Heart left ventricle (tissue), 16 donors: ENCODE measurements around the gene SCLT1. TPM values are rescaled to one million over a fixed set of nuclear protein-coding genes. Genes with fewer than 3 reads are reported as not detected.

Experiments used
- ATAC-seq, 4 donors: fragments of 200-7000 bp; cut with Tn5 transposase; one replicate each; pipeline ENCODE4 v1.9.1; 2020 to 2022; ENCODE audit warnings: moderate library complexity in 4 of 4, mild to moderate bottlenecking in 3 of 4, moderate number of reproducible peaks in 1 of 4
- DNase-seq, 5 donors: peaks; one replicate each; pipeline ENCODE4 v3.0.0-alpha.2; 2020
- H3K27ac ChIP-seq, 12 donors: fragments of 200-600 bp; sonication (generic) in 4 of 12; one replicate each; pipeline versions ENCODE4 v1.5.0 to v1.8.0; 2016 to 2022; ENCODE audit warnings: mild to moderate bottlenecking in 2 of 12
- H3K27me3 ChIP-seq, 9 donors: fragments of 200-600 bp; sonication (generic) in 2 of 9; one replicate each; pipeline versions ENCODE4 v1.5.1 to v1.8.0; 2016 to 2022; ENCODE audit warnings: mild to moderate bottlenecking in 3 of 9
- H3K36me3 ChIP-seq, 9 donors: fragments of 200-600 bp; sonication (generic) in 2 of 9; one replicate each; pipeline versions ENCODE4 v1.5.0 to v1.8.0; 2018 to 2022; ENCODE audit warnings: mild to moderate bottlenecking in 2 of 9
- H3K4me1 ChIP-seq, 12 donors: fragments of 200-600 bp; sonication (generic) in 4 of 12; one replicate each; pipeline versions ENCODE4 v1.5.0 to v1.8.0; 2016 to 2022; ENCODE audit warnings: mild to moderate bottlenecking in 3 of 12
- H3K4me3 ChIP-seq, 12 donors: fragments of 200-600 bp; sonication (generic) in 4 of 12; one replicate each; pipeline versions ENCODE4 v1.5.0 to v1.8.0; 2017 to 2022; ENCODE audit warnings: mild to moderate bottlenecking in 9 of 12, moderate library complexity in 4 of 12
- H3K9me3 ChIP-seq, 12 donors: fragments of 200-600 bp; sonication (generic) in 4 of 12; one replicate each; pipeline versions ENCODE4 v1.5.0 to v1.8.0; 2016 to 2022; ENCODE audit warnings: mild to moderate bottlenecking in 1 of 12
- POLR2A ChIP-seq, 2 donors: fragments of 450-650 bp; IDR thresholded peaks; one replicate each; pipeline ENCODE4 v1.6.1; 2017; ENCODE audit warnings: antibody characterized with exemption in 2 of 2, mild to moderate bottlenecking in 2 of 2, moderate library complexity in 2 of 2
- WGBS, 4 donors: extraction: QIAGEN DNeasy Blood & Tissue Kit in 2 of 4; methylation state at CpG; one replicate each; pipeline versions ENCODE4 v1.1.5 to v1.1.7; 2013 to 2018; 5-methylcytosine and 5-hydroxymethylcytosine counted together
- intact Hi-C, 10 donors: fragments of 100-400 bp; cut with DNase I; formaldehyde crosslinking; loops; one replicate each; pipeline versions ENCODE4 v1.11.1 to v1.14.2; 2022
- polyA plus RNA-seq, 2 donors: library from polyadenylated mRNA; stranded (reverse); fragments of 200-250 nt; gene quantifications; one replicate each; pipeline ENCODE4 v1.2.3, GENCODE V29; 2013
- total RNA-seq, 9 donors: library from RNA; depleted of rRNA in 2 of 9; stranded (reverse); fragments of >200 nt in 2 of 9; fragmentation: NEBNext Ultra II Directional in 3 of 9; extraction: Animal tissue kit (Norgen Biotek cat#: 25700) in 3 of 9; gene quantifications; one replicate each; pipeline versions ENCODE4 v1.1.0 to v1.2.4, GENCODE V29; 2016 to 2023
- TF ChIP-seq, protein P1 (sequence below), 12 donors: fragments of 200-600 bp; sonication (generic) in 4 of 12; IDR thresholded peaks; one replicate each; pipeline versions ENCODE4 v1.5.0 to v1.8.0; 2018 to 2022; ENCODE audit warnings: antibody characterized with exemption in 12 of 12, mild to moderate bottlenecking in 5 of 12
- donor health status: ischemic (EF 13 %, LVEDD 7.1; RV severe dilation, severe dysfunction).
- donor health status: healthy with polysubstance abuse.
- donor health status: DM: no; HTN: yes; CAD: no.
- donor health status: DM: no; HTN: no; CAD: no.
- donor health status: ischemic (EF 25% LVEDD 6.9; RV normal size, moderate dysfunction).
- donor health status: ischemic (EF 25% LVEDD 5.7; RV mildly dilated, moderate dysfunction).
- donor health status: healthy.
- donor health status: DM: yes; HTN: yes; CAD: no.
- donor health status: ischemic (EF 35%, LVEDD 5.7; RV mildly dilated, moderate dysfunction).
- donor health status: nonischemic (EF 11% LVEDD 7.7; RV severe dilation, severe dysfunction).
- donor health status: DM: yes; HTN: yes; CAD: no.
- donor health status: PGD.
- donor health status: ischemic (EF 29% LVEDD 5.4; RV normal size, mild dysfunction).
- donor health status: nonischemic (EF 23%, LVEDD 6.1; RV moderate dilation, normal function).

Gene SCLT1
- total and polyA plus RNA-seq, 11 donors = 3.4 to 13.7 (median 10.1) TPM

DNA sequence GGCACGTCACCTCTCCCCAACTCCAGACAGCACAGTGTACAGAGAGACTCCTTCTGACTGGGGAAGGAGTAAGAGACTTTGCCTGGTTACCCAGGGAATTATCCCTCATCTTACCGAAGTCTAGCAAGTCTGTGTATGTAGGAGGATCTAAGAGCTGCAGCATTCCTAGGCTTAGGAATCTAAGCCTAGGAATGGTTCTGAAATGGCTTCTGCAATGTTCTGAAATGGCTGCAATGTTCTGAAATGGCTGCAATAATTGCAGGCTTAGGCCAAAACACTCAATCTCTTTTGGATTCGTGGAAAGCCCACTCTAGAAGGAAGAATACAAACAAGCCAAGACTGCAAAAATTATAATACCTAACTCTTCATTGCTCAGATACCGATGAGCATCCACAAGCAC is 106.4 kb downstream of the SCLT1 start:
- Histone ChIP-seq H3K9me3 (peaks cover 0 to 20% (median 0%) of the 10 kb centered on the region in 12 donors), H3K36me3 (peaks cover 0 to 28% (median 6%) of the 10 kb centered on the region in 9 donors), H3K27ac (no peak overlapping the region), H3K4me1 (no peaks in the 10 kb centered on the region), H3K4me3 (no peak overlapping the region), H3K27me3 (no peaks in the 10 kb centered on the region)
- DNase-seq = no peak
- TF ChIP-seq, protein P1, sequence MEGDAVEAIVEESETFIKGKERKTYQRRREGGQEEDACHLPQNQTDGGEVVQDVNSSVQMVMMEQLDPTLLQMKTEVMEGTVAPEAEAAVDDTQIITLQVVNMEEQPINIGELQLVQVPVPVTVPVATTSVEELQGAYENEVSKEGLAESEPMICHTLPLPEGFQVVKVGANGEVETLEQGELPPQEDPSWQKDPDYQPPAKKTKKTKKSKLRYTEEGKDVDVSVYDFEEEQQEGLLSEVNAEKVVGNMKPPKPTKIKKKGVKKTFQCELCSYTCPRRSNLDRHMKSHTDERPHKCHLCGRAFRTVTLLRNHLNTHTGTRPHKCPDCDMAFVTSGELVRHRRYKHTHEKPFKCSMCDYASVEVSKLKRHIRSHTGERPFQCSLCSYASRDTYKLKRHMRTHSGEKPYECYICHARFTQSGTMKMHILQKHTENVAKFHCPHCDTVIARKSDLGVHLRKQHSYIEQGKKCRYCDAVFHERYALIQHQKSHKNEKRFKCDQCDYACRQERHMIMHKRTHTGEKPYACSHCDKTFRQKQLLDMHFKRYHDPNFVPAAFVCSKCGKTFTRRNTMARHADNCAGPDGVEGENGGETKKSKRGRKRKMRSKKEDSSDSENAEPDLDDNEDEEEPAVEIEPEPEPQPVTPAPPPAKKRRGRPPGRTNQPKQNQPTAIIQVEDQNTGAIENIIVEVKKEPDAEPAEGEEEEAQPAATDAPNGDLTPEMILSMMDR (IDR thresholded peaks at IDR 0.05) = no peak
- TF ChIP-seq POLR2A (IDR thresholded peaks at IDR 0.05) = no peak
- 95 to 97% (median 96%) methylated on average over 4 of the region's 4 CpGs for WGBS, 4 donors
- ATAC-seq = no peak
- intact Hi-C loops = no loop called here

DNA sequence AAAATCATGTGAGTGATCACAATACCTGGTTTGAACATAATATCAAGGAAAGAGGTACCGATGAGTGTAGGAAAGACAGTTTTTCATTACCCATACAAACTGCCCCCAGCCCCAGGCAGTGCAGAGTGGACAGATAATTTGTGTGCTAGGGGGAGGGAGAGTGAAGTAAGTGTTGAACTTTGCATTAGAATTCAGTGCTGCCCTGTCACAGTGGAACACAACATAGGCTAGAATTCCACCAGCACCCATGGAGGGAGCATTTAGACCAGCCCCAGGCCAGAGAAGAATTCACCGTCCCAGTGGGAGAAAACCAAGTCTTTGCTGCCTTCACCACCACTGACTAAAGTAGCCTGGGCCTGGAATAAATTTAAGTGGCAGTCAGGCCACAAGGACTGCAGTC is 107.3 kb downstream of the SCLT1 start:
- ATAC-seq = no peak
- Histone ChIP-seq H3K4me1 (no peaks in the 10 kb centered on the region), H3K36me3 (peaks cover 0 to 28% (median 6%) of the 10 kb centered on the region in 9 donors), H3K9me3 (peaks cover 0 to 18% (median 0%) of the 10 kb centered on the region in 12 donors), H3K27ac (no peak overlapping the region), H3K4me3 (no peak overlapping the region), H3K27me3 (no peaks in the 10 kb centered on the region)
- no peak for TF ChIP-seq POLR2A (IDR thresholded peaks at IDR 0.05)
- TF ChIP-seq, protein P1 (IDR thresholded peaks at IDR 0.05) = no peak
- intact Hi-C loops = no loop called here
- no peak for DNase-seq
- 98 to 100% (median 100%) methylated on average over 2 of the region's 2 CpGs for WGBS, 4 donors

DNA sequence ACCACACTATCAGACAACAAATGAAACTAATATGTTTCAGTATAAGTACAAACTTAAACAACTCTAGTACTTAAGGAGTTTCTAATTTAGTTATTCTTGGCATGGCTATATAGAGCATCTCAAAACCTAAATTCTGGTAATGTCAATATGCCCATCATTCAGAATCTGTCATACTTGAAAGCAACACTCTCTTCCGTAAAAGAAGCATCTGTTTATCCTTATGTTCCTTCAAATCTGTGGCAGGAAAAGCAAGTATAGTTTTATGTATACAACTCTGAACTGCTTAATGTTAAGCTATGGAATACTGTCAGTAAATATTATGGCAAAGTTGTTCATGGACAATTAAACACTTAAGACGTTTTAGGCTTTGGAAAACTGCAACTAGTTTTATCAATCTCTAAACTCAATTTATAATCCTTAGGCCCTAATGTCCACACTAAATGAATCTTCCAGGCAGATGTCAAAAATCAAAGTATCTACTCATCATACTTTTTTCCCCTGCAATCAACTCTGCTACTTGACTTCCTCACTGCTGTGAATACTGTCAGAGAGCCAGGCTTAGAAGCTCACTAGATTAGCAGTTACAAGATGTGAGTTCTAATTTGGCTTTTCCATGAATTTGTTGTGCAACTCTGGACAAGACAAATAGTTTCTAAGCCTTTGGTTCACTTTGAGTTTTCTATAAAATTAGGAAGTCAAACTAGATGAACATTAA is 109.4 kb downstream of the SCLT1 start:
- 87 to 94% (median 90%) methylated on average over 2 of the region's 2 CpGs for WGBS, 4 donors
- peaks cover 0 to 10% (median 0%) of the 10 kb centered on the region in 12 donors for H3K9me3 ChIP-seq
- no peak for ATAC-seq

DNA sequence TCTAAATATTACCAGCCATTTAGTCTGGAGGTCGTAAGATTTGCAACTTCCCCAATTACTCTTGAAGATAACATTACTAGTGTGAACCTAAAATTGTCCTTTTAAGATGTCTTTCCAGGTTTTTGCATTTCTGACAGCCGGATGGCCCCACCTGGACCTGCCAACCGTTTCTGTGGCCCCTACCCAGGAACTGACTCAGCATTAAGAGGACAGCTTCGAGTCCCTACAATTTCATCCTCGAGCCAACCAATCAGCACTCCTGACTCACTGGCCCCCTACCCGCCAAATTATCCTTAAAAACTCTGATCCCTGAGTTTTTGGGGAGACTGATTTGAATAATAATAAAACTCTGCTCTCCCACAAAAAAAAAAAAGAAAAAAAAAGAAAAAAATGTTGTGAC is 112.0 kb downstream of the SCLT1 start:
- DNase-seq (no peak), ATAC-seq (no peak)
- no peak for TF ChIP-seq POLR2A (IDR thresholded peaks at IDR 0.05)
- TF ChIP-seq, protein P1 (IDR thresholded peaks at IDR 0.05) = no peak
- 93 to 97% (median 95%) methylated on average over 6 of the region's 6 CpGs for WGBS, 4 donors
- Histone ChIP-seq H3K4me3 (no peak overlapping the region), H3K9me3 (no peaks in the 10 kb centered on the region), H3K36me3 (peaks cover 0 to 9% (median 5%) of the 10 kb centered on the region in 9 donors), H3K27me3 (no peaks in the 10 kb centered on the region), H3K27ac (no peak overlapping the region), H3K4me1 (no peaks in the 10 kb centered on the region)
- intact Hi-C loops = no loop called here

More for the DNA sequence above, 109.4 kb downstream of the SCLT1 start:
- H3K27ac ChIP-seq = no peak overlapping the region
- DNase-seq = no peak
- H3K4me3 ChIP-seq = no peak overlapping the region
- peaks cover 0 to 21% (median 6%) of the 10 kb centered on the region in 9 donors for H3K36me3 ChIP-seq
- intact Hi-C loops = no loop called here
- H3K27me3 ChIP-seq = no peaks in the 10 kb centered on the region
- no peaks in the 10 kb centered on the region for H3K4me1 ChIP-seq
- TF ChIP-seq, protein P1 (IDR thresholded peaks at IDR 0.05) = no peak
- TF ChIP-seq POLR2A (IDR thresholded peaks at IDR 0.05) = no peak
